ENCODE results near the gene ABAT.

The ABAT gene

GRCh38 chr16:8644211-8645140, 29.9 kb upstream of the ABAT start:
- TF ChIP-seq CTCF (IDR thresholded peaks at IDR 0.05; ENCODE audit: low read depth, low read length): no peak
- H3K4me3 ChIP-seq (ENCODE audit: low read depth, low read length): no peak overlapping the region

DNA sequence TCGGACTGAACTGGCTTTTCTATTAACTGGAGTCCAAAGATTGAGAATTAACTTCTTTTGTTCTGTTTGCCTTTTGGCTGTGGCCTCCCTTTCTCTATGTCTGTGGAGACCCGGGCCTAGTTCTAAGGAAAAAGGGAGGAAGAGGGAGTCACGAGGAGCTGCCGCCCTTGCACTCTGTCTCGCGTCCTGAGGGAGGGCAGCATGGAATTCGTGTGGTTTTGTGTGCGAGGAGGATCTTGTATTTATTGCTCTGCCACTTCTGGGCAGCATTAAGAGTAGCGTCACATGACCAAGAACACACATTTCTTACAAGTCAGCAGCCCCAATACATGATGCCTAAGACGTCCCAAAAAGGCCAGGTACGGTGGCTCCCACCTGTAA, 29.3 kb upstream of the ABAT start:
- TF ChIP-seq CTCF (IDR thresholded peaks at IDR 0.05; ENCODE audit: low read depth, low read length): no peak
- H3K4me3 ChIP-seq (ENCODE audit: low read depth, low read length): no peak overlapping the region

- no peak for TF ChIP-seq CTCF (IDR thresholded peaks at IDR 0.05; ENCODE audit: low read depth, low read length)
- no peak overlapping the region for H3K4me3 ChIP-seq (ENCODE audit: low read depth, low read length)
These were observed 28.6 kb upstream of the ABAT start for GRCh38 chr16:8645831-8646230.

GRCh38 chr16:8646326-8647053, 27.9 kb upstream of the ABAT start:
- no peak for TF ChIP-seq CTCF (IDR thresholded peaks at IDR 0.05; ENCODE audit: low read depth, low read length)
- no peak overlapping the region for H3K4me3 ChIP-seq (ENCODE audit: low read depth, low read length)

GRCh38 chr16:8647721-8648318, 26.6 kb upstream of the ABAT start:
- no peak overlapping the region for H3K4me3 ChIP-seq (ENCODE audit: low read depth, low read length)
- no peak for TF ChIP-seq CTCF (IDR thresholded peaks at IDR 0.05; ENCODE audit: low read depth, low read length)

DNA sequence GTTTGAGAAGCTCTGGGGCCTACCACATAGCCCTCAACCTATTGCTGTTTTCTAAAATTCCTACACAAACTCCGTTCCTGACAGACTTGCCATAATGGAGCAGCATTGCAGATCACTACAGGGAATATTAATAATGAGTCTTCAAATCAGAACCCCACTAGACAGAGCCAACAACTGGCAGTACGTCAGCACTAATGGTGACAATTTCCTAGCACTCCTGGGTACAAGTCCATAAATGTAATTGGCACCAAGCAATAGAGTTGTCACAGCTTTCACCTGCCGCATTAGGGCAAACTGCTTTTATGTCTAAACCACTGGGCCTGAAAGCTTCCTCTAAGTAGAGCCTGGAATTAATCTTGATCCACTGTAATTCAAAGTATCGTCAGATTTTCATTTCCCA, 25.5 kb upstream of the ABAT start:
- no peak overlapping the region for H3K4me3 ChIP-seq (ENCODE audit: low read depth, low read length)
- TF ChIP-seq CTCF (IDR thresholded peaks at IDR 0.05; ENCODE audit: low read depth, low read length): no peak
